GM23248 (cell line): ENCODE measurements around the gene CDON. TPM values are rescaled to one million over a fixed set of nuclear protein-coding genes. Genes with fewer than 3 reads are reported as not detected.

ENCODE experiments used
- DNase-seq: peaks from one replicate; pipeline ENCODE4 v3.0.0-alpha.2; 2015
- H2AFZ ChIP-seq: fragments of 200-600 bp; sonication (generic); 2 replicates; pipeline ENCODE4 v1.6.1; 2016; ENCODE audit warnings: antibody characterized with exemption
- H3F3A ChIP-seq: fragments of 200-600 bp; sonication (generic); 2 replicates; pipeline ENCODE4 v1.6.1; 2016; ENCODE audit warnings: mild to moderate bottlenecking, antibody characterized with exemption, mixed run types; ENCODE audit not compliant: insufficient read depth
- H3K27ac ChIP-seq: fragments of 200-600 bp; sonication (generic); 2 replicates; pipeline ENCODE4 v1.5.1; 2016; ENCODE audit warnings: mild to moderate bottlenecking
- H3K27me3 ChIP-seq: fragments of 200-600 bp; sonication (generic); replicated peaks from 2 replicates; pipeline ENCODE4 v1.6.1; 2016; ENCODE audit warnings: mild to moderate bottlenecking; ENCODE audit not compliant: insufficient read depth
- H3K36me3 ChIP-seq: fragments of 200-600 bp; sonication (generic); 2 replicates; pipeline ENCODE4 v1.6.1; 2016; ENCODE audit warnings: low read depth, mild to moderate bottlenecking
- H3K4me1 ChIP-seq: fragments of 200-600 bp; sonication (generic); 2 replicates; pipeline ENCODE4 v1.6.1; 2016; ENCODE audit warnings: mild to moderate bottlenecking; ENCODE audit not compliant: insufficient read depth
- H3K4me2 ChIP-seq: fragments of 200-600 bp; sonication (generic); one replicate; pipeline ENCODE4 v1.6.1; 2016; ENCODE audit warnings: mild to moderate bottlenecking; ENCODE audit not compliant: unreplicated experiment
- H3K4me3 ChIP-seq: fragments of 200-600 bp; sonication (generic); 2 replicates; pipeline ENCODE4 v1.5.1; 2016; ENCODE audit warnings: mild to moderate bottlenecking
- H3K79me2 ChIP-seq: fragments of 200-600 bp; sonication (generic); 2 replicates; pipeline ENCODE4 v1.6.1; 2016; ENCODE audit warnings: mild to moderate bottlenecking; ENCODE audit not compliant: insufficient read depth
- H3K9ac ChIP-seq: fragments of 200-600 bp; sonication (generic); 2 replicates; pipeline ENCODE4 v1.6.1; 2016; ENCODE audit warnings: mild to moderate bottlenecking
- H3K9me2 ChIP-seq: fragments of 200-600 bp; sonication (generic); 2 replicates; pipeline ENCODE4 v1.6.1; 2016; ENCODE audit warnings: mixed run types, mild to moderate bottlenecking, moderate library complexity; ENCODE audit not compliant: insufficient read depth
- H3K9me3 ChIP-seq: fragments of 200-600 bp; sonication (generic); one replicate; pipeline ENCODE4 v1.6.1; 2017; ENCODE audit warnings: low read depth
- H4K20me1 ChIP-seq: fragments of 200-600 bp; sonication (generic); 2 replicates; pipeline ENCODE4 v1.6.0; 2016; ENCODE audit not compliant: insufficient read depth
- EZH2 ChIP-seq: fragments of 200-600 bp; sonication (generic); IDR thresholded peaks from 2 replicates; pipeline ENCODE4 v1.6.1; 2018; ENCODE audit warnings: antibody characterized with exemption, mild to moderate bottlenecking; ENCODE audit not compliant: insufficient read depth, poor library complexity, severe bottlenecking
- EZH2phosphoT487 ChIP-seq: fragments of 200-600 bp; sonication (generic); IDR thresholded peaks from 2 replicates; pipeline ENCODE4 v1.6.1; 2018; ENCODE audit warnings: antibody characterized with exemption, moderate library complexity, mild to moderate bottlenecking, low read depth; ENCODE audit not compliant: insufficient read depth
- WGBS, 2 experiments: methylation state at CpG; one replicate each; pipeline ENCODE4 v1.1.6; 2015 to 2017; ENCODE audit warnings: low lambda C conversion rate in 2 of 2, low coverage in 1 of 2; ENCODE audit errors: missing lambda C conversion rate in 2 of 2; 5-methylcytosine and 5-hydroxymethylcytosine counted together
- in situ Hi-C: fragments of 300-500 bp; cut with MboI; formaldehyde crosslinking; loops from 2 replicates; pipeline ENCODE4 v1.15.0; 2020
- polyA plus RNA-seq: library from polyadenylated mRNA; unstranded; fragments of >200 nt; fragmentation: Nextera tagmentation; extraction: Ambion mirVana; gene quantifications from 2 replicates; pipeline ENCODE4 v1.2.1, GENCODE V29; 2016
- total RNA-seq: library from RNA; depleted of rRNA; stranded (reverse); fragments of >200 nt; shearing (Covaris generic); gene quantifications from 2 replicates; pipeline ENCODE4 v1.2.3, GENCODE V29; 2014

The CDON gene
- total and polyA plus RNA-seq, 2 experiments from 2014 or later, result 2.2 to 10.3 TPM

DNA sequence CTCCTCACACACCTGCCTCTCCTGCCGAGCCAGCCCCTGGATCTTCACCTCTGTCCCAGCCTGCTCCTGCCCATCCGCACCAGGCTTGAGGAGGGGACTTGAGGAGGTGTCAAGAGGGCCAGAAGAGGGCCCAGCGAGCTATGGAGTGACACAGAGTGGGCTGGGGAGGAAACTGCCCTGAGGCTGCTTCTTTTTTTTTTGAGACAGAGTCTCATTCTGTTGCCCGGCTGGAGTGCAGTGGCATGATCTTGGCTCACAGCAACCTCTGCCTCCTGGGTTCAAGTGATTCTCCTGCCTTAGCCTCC is 21.9 kb upstream of the CDON start:
- no peak overlapping the region for H3K27ac ChIP-seq
- in situ Hi-C loops, result no loop called here
- WGBS, 2 experiments, result 88 to 93% methylated on average over 3 to 4 of the region's 4 CpGs

DNA sequence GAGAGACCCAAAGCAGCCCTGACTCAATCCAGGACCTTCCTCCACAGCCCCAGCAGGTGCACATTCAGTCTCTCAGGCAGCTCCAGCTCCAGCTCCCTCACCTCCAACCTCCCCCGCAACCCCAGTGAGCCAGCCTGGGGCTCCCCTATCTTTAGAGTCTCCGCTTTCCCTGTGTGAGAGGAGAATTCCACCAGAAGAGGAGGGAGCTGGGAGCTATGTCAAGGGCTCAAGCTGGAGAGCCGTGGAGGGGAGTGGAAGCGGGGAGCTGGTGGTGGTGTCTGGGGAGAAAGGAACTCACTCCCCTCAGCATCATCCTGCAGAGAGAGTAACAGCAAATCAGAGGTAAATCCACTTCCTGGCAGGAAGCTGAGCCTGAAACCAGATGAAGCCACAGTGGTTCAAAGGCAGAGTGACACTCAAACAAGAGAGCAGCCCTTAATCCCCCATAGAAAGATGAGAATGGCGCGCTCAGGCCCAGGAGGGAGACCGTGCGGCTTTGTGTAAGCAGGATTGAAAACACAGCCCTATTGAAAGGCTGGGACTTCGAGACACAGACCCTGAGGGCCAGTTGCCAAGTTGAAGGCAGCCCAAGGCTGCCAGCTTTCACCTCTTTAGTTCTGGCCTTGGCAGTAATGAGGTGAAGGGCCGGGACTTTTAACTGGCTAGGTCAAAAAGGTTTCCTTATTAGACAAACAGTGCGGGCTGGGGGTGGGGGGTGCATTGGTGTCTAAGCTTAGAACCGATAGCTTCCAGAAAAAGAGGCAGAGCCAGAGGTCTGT is 21.4 kb upstream of the CDON start:
- H4K20me1 ChIP-seq, result no peaks in the 10 kb centered on the region
- no peak overlapping the region for H3K27ac ChIP-seq
- H3F3A ChIP-seq, result no peaks in the 10 kb centered on the region
- no peak for TF ChIP-seq EZH2
- TF ChIP-seq EZH2phosphoT487, result no peak
- WGBS, 2 experiments, result 89 to 90% methylated on average over 12 of the region's 12 CpGs
- no peak overlapping the region for H3K9ac ChIP-seq
- no peaks in the 10 kb centered on the region for H3K9me2 ChIP-seq
- H3K27me3 ChIP-seq, result no peaks in the 10 kb centered on the region
- H3K4me1 ChIP-seq, result peaks cover 10% of the 10 kb centered on the region
- in situ Hi-C loops, result no loop called here
- H3K9me3 ChIP-seq, result no peaks in the 10 kb centered on the region
- H3K4me2 ChIP-seq, result no peak overlapping the region
- no peak overlapping the region for H2AFZ ChIP-seq
- no peak overlapping the region for H3K4me3 ChIP-seq
- no peak for DNase-seq
- H3K79me2 ChIP-seq, result no peaks in the 10 kb centered on the region
- H3K36me3 ChIP-seq, result no peaks in the 10 kb centered on the region

More for the DNA sequence above, 21.9 kb upstream of the CDON start:
- Histone ChIP-seq H2AFZ (no peak overlapping the region), H3K4me1 (peaks cover 10% of the 10 kb centered on the region), H3K4me3 (no peak overlapping the region), H3F3A (no peaks in the 10 kb centered on the region), H3K4me2 (no peak overlapping the region), H3K9me2 (no peaks in the 10 kb centered on the region), H3K9me3 (no peaks in the 10 kb centered on the region), H3K9ac (no peak overlapping the region), H4K20me1 (no peaks in the 10 kb centered on the region), H3K36me3 (no peaks in the 10 kb centered on the region), H3K79me2 (no peaks in the 10 kb centered on the region), H3K27me3 (no peaks in the 10 kb centered on the region)
- DNase-seq, result no peak
- TF ChIP-seq EZH2phosphoT487, result no peak
- no peak for TF ChIP-seq EZH2

DNA sequence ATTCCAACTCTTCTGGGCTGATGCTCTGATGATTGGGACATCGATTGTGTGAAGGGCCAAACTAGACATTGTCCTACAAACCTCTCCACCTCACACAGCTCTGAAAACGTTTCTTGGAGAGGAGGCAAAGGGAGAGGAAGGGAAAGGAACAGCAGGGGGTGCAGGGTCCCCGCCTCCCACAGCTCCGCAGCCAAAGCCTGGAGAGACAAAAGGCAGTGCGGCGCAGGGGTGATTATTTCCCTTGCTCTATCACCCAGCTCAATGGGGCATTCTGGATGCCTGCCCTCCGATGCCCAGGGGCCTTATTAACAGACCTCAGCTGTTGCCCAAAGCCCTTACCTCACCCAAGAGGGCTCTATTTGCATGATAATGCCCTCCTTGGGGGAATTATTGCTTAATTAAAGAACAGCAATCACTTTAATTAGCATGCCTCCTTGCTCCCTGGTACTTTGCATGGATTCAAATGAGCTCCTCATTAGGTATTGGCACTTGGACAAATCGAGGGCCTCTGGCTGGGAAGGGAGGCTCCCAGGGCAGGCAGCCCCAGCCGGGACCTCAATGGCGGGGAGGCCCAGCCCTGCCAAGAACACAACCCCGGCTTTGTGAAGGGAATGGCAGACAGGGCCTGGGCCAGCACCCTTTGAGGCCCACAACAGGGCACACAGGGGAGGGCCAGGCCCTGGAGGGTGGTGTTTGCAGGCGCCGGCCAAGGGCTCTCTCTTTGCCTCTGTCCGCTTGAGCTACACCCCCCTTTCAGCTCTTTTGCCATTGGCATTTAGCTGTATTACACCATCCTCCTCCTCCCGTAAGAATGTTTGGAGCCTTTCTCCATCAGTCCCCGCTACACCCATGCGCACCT is 19.8 kb upstream of the CDON start:
- DNase-seq, result no peak
- H3K36me3 ChIP-seq, result no peaks in the 10 kb centered on the region
- no peak overlapping the region for H3K9ac ChIP-seq
- H3K9me2 ChIP-seq, result no peaks in the 10 kb centered on the region
- no peaks in the 10 kb centered on the region for H3K79me2 ChIP-seq
- no peak overlapping the region for H2AFZ ChIP-seq
- in situ Hi-C loops, result no loop called here
- TF ChIP-seq EZH2 (no peak), EZH2phosphoT487 (no peak)
- no peak overlapping the region for H3K27ac ChIP-seq
- H3K4me2 ChIP-seq, result no peak overlapping the region
- H3K9me3 ChIP-seq, result no peaks in the 10 kb centered on the region
- no peaks in the 10 kb centered on the region for H4K20me1 ChIP-seq
- no peaks in the 10 kb centered on the region for H3K27me3 ChIP-seq
- no peaks in the 10 kb centered on the region for H3F3A ChIP-seq
- H3K4me1 ChIP-seq, result peaks cover 10% of the 10 kb centered on the region
- 56 to 62% methylated on average over 17 of the region's 17 CpGs for WGBS, 2 experiments
- H3K4me3 ChIP-seq, result no peak overlapping the region

DNA sequence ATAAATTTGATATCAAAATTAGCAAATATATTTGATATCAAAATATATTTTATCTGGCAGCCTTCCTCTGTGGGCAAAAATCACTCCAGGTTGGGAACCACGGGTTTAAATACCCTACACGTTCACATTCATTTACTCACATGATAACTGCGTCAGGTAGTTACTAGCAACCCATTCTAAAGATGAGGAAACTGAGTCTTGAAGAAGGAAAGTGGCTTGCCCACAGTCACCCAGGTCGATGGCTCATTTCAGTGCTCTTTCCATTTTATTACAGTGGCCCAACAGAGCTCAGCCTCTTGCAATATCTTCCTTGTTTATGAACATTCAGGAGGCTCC is 19.2 kb upstream of the CDON start:
- no peak for DNase-seq

More for the DNA sequence above, 19.2 kb upstream of the CDON start:
- Histone ChIP-seq H4K20me1 (no peaks in the 10 kb centered on the region), H3F3A (no peaks in the 10 kb centered on the region), H3K4me2 (no peak overlapping the region), H3K4me1 (peaks cover 10% of the 10 kb centered on the region), H3K36me3 (no peaks in the 10 kb centered on the region), H3K9me2 (no peaks in the 10 kb centered on the region), H2AFZ (no peak overlapping the region), H3K27ac (no peak overlapping the region), H3K9ac (no peak overlapping the region), H3K79me2 (no peaks in the 10 kb centered on the region), H3K27me3 (no peaks in the 10 kb centered on the region), H3K9me3 (no peaks in the 10 kb centered on the region), H3K4me3 (no peak overlapping the region)
- 58 to 61% methylated on average over 4 of the region's 4 CpGs for WGBS, 2 experiments
- in situ Hi-C loops, result no loop called here
- no peak for TF ChIP-seq EZH2phosphoT487
- no peak for TF ChIP-seq EZH2
